ENCODE measurements around the gene KLHL35.
A peak's percentile ranks its signal among the peaks of the same experiment; 100 is the strongest.

The KLHL35 gene

GRCh38 chr11:75389925-75390324 is 43.1 kb downstream of the KLHL35 start:
- H3K4me3 ChIP-seq (ENCODE audit: control insufficient read depth, low read depth, low read length): no peak overlapping the region
- DNase-seq (ENCODE audit: low read depth): no peak
- TF ChIP-seq, protein P1, sequence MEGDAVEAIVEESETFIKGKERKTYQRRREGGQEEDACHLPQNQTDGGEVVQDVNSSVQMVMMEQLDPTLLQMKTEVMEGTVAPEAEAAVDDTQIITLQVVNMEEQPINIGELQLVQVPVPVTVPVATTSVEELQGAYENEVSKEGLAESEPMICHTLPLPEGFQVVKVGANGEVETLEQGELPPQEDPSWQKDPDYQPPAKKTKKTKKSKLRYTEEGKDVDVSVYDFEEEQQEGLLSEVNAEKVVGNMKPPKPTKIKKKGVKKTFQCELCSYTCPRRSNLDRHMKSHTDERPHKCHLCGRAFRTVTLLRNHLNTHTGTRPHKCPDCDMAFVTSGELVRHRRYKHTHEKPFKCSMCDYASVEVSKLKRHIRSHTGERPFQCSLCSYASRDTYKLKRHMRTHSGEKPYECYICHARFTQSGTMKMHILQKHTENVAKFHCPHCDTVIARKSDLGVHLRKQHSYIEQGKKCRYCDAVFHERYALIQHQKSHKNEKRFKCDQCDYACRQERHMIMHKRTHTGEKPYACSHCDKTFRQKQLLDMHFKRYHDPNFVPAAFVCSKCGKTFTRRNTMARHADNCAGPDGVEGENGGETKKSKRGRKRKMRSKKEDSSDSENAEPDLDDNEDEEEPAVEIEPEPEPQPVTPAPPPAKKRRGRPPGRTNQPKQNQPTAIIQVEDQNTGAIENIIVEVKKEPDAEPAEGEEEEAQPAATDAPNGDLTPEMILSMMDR (conservative IDR thresholded peaks at IDR 0.05; ENCODE audit: control insufficient read depth, insufficient read depth, low read depth, low read length): no peak

- DNase-seq (ENCODE audit: low read depth): peak; percentile 38
- TF ChIP-seq, protein P1 (conservative IDR thresholded peaks at IDR 0.05; ENCODE audit: control insufficient read depth, insufficient read depth, low read depth, low read length): no peak
- no peak overlapping the region for H3K4me3 ChIP-seq (ENCODE audit: control insufficient read depth, low read depth, low read length)
Measured at GRCh38 chr11:75389276-75389605, 43.8 kb downstream of the KLHL35 start.

GRCh38 chr11:75388386-75389275 is 44.4 kb downstream of the KLHL35 start:
- no peak overlapping the region for H3K4me3 ChIP-seq (ENCODE audit: control insufficient read depth, low read depth, low read length)
- TF ChIP-seq, protein P1 (conservative IDR thresholded peaks at IDR 0.05; ENCODE audit: control insufficient read depth, insufficient read depth, low read depth, low read length): peak; percentile 87
- DNase-seq (ENCODE audit: low read depth): peak; percentile 82

DNA sequence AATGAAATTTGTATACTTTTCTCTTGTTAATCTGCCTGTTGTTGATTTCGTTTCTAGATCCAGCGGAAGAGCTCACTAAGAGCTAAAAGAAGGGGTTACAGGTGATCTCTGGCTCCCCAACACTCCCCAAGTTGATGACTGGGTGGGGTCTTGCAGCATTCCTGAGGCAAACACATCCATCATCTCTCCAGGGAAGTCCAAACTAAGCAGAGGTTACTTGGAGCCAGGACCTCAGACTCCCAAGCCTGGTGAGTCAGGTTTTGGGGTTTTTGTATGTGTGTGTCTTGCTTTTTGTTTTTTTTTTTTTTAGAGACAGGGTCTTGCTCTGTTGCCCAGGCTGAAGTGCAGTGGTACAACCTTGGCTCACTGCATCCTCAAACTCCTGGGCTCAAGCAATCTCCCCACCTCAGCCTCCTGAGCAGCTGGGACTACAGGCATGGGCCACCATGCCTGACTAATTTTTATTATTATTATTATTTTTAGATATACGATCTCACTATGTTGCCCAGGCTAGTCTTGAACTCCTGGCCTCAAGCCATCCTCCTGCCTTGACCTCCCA is 45.2 kb downstream of the KLHL35 start:
- TF ChIP-seq, protein P1 (conservative IDR thresholded peaks at IDR 0.05; ENCODE audit: control insufficient read depth, insufficient read depth, low read depth, low read length): no peak
- H3K4me3 ChIP-seq (ENCODE audit: control insufficient read depth, low read depth, low read length): no peak overlapping the region
- no peak for DNase-seq (ENCODE audit: low read depth)

DNA sequence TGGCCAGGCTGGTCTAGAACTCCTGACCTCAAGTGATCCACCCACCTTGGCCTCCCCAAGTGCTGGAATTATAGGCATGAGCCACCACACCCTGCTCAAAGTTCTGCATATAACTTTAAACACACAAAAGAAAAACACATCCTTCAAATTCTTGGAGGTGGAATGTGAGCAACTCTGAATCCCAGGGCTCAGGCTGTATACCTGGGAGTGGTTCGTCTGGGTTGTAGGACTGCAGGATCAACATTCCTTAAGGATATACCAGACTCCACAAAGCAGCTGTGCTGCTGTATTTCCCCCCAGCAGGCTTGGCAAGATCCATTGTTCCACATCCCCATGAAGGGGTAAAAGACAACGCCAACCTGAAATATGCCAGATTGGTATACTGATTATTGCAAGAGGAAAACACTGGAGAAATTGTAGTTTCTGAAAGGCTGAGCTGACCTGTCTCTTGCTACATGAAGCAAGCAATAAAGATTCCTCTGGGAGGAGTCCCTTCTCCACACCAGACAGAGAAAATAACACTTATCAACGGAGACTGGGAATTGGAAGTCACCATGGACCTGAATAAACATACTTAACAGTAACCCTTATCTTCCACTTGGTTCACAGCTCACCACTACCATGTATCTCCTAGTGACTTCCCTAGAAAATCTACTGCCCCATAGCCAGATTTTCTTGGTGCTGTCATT is 45.9 kb downstream of the KLHL35 start:
- DNase-seq (ENCODE audit: low read depth): no peak
- TF ChIP-seq, protein P1 (conservative IDR thresholded peaks at IDR 0.05; ENCODE audit: control insufficient read depth, insufficient read depth, low read depth, low read length): no peak
- H3K4me3 ChIP-seq (ENCODE audit: control insufficient read depth, low read depth, low read length): no peak overlapping the region

- TF ChIP-seq, protein P1 (conservative IDR thresholded peaks at IDR 0.05; ENCODE audit: control insufficient read depth, insufficient read depth, low read depth, low read length): peak; percentile 93
- peak; percentile 57 for DNase-seq (ENCODE audit: low read depth)
- H3K4me3 ChIP-seq (ENCODE audit: control insufficient read depth, low read depth, low read length): no peak overlapping the region
Measured at GRCh38 chr11:75384438-75385080, 48.4 kb downstream of the KLHL35 start.

Data from fibroblast of mammary gland (primary cell).